ENCODE results near the gene TXNRD3. TPM values are rescaled to one million over a fixed set of nuclear protein-coding genes. Genes with fewer than 3 reads are reported as not detected.

Gene TXNRD3
- total and polyA plus RNA-seq, 2 experiments from 2014 or later: 10.4 to 13.1 TPM

- WGBS (ENCODE audit: low lambda C conversion rate, missing lambda C conversion rate): 90% methylated on average over 15 of the region's 15 CpGs
- no peaks in the 10 kb centered on the region for H3K9me2 ChIP-seq (replicated peaks; ENCODE audit: insufficient read depth)
- no peaks in the 10 kb centered on the region for H3K79me2 ChIP-seq
- H3K4me3 ChIP-seq: no peak overlapping the region
- no peaks in the 10 kb centered on the region for H3K4me1 ChIP-seq (ENCODE audit: insufficient read depth)
- no peak overlapping the region for H3K27ac ChIP-seq
- H3K36me3 ChIP-seq (replicated peaks; ENCODE audit: insufficient read depth, low read depth): no peaks in the 10 kb centered on the region
- no peak overlapping the region for H2AFZ ChIP-seq
- no peak overlapping the region for H3K4me2 ChIP-seq
- TF ChIP-seq CTCF (IDR thresholded peaks at IDR 0.05; ENCODE audit: poor library complexity) (no peak), EZH2phosphoT487 (IDR thresholded peaks at IDR 0.05; ENCODE audit: low read depth, severe bottlenecking, unreplicated experiment) (no peak)
- DNase-seq (ENCODE audit: low spot score): no peak
- H3K9me3 ChIP-seq (ENCODE audit: low read depth): no peaks in the 10 kb centered on the region
- no peaks in the 10 kb centered on the region for H3K27me3 ChIP-seq
- no peaks in the 10 kb centered on the region for H4K20me1 ChIP-seq (ENCODE audit: insufficient read depth, poor library complexity, severe bottlenecking)
Observed at GRCh38 chr3:126573492-126574117, 81.3 kb downstream of the TXNRD3 start.

GRCh38 chr3:126571078-126571477 is 83.8 kb downstream of the TXNRD3 start:
- no peaks in the 10 kb centered on the region for H3K79me2 ChIP-seq
- no peak overlapping the region for H2AFZ ChIP-seq
- H4K20me1 ChIP-seq (ENCODE audit: insufficient read depth, poor library complexity, severe bottlenecking): no peaks in the 10 kb centered on the region
- no peaks in the 10 kb centered on the region for H3K27me3 ChIP-seq
- H3K9me3 ChIP-seq (ENCODE audit: low read depth): no peaks in the 10 kb centered on the region
- no peaks in the 10 kb centered on the region for H3K9me2 ChIP-seq (replicated peaks; ENCODE audit: insufficient read depth)
- DNase-seq (ENCODE audit: low spot score): no peak
- no peak overlapping the region for H3K4me2 ChIP-seq
- 92% methylated on average over 7 of the region's 7 CpGs for WGBS (ENCODE audit: low lambda C conversion rate, missing lambda C conversion rate)
- no peaks in the 10 kb centered on the region for H3K36me3 ChIP-seq (replicated peaks; ENCODE audit: insufficient read depth, low read depth)
- no peaks in the 10 kb centered on the region for H3K4me1 ChIP-seq (ENCODE audit: insufficient read depth)
- no peak overlapping the region for H3K4me3 ChIP-seq
- TF ChIP-seq EZH2phosphoT487 (IDR thresholded peaks at IDR 0.05; ENCODE audit: low read depth, severe bottlenecking, unreplicated experiment): no peak
- TF ChIP-seq CTCF (IDR thresholded peaks at IDR 0.05; ENCODE audit: poor library complexity): no peak
- TF ChIP-seq EZH2 (IDR thresholded peaks at IDR 0.05; ENCODE audit: borderline replicate concordance): no peak
- H3K27ac ChIP-seq: no peak overlapping the region

GRCh38 chr3:126570103-126570541 is 84.8 kb downstream of the TXNRD3 start:
- no peaks in the 10 kb centered on the region for H4K20me1 ChIP-seq (ENCODE audit: insufficient read depth, poor library complexity, severe bottlenecking)
- H3K27me3 ChIP-seq: no peaks in the 10 kb centered on the region
- no peak overlapping the region for H3K4me2 ChIP-seq
- H3K36me3 ChIP-seq (replicated peaks; ENCODE audit: insufficient read depth, low read depth): no peaks in the 10 kb centered on the region
- no peaks in the 10 kb centered on the region for H3K9me2 ChIP-seq (replicated peaks; ENCODE audit: insufficient read depth)
- no peak for DNase-seq (ENCODE audit: low spot score)
- no peaks in the 10 kb centered on the region for H3K79me2 ChIP-seq
- no peak overlapping the region for H3K4me3 ChIP-seq
- TF ChIP-seq CTCF (IDR thresholded peaks at IDR 0.05; ENCODE audit: poor library complexity) (no peak), EZH2 (IDR thresholded peaks at IDR 0.05; ENCODE audit: borderline replicate concordance) (no peak), EZH2phosphoT487 (IDR thresholded peaks at IDR 0.05; ENCODE audit: low read depth, severe bottlenecking, unreplicated experiment) (no peak)
- 78% methylated on average over 6 of the region's 6 CpGs for whole genome bisulfite sequencing (ENCODE audit: low lambda C conversion rate, missing lambda C conversion rate)
- no peak overlapping the region for H3K27ac ChIP-seq
- no peaks in the 10 kb centered on the region for H3K9me3 ChIP-seq (ENCODE audit: low read depth)
- no peaks in the 10 kb centered on the region for H3K4me1 ChIP-seq (ENCODE audit: insufficient read depth)
- no peak overlapping the region for H2AFZ ChIP-seq

Data from hepatocyte (in vitro differentiated cells).